ENCODE measurements around the gene CENPO.
"Not testable (repeated sequence)": the region's sequence is repeated elsewhere in the genome, so short reads cannot be mapped to it uniquely, and the experiment has no call there.

The CENPO gene

DNA sequence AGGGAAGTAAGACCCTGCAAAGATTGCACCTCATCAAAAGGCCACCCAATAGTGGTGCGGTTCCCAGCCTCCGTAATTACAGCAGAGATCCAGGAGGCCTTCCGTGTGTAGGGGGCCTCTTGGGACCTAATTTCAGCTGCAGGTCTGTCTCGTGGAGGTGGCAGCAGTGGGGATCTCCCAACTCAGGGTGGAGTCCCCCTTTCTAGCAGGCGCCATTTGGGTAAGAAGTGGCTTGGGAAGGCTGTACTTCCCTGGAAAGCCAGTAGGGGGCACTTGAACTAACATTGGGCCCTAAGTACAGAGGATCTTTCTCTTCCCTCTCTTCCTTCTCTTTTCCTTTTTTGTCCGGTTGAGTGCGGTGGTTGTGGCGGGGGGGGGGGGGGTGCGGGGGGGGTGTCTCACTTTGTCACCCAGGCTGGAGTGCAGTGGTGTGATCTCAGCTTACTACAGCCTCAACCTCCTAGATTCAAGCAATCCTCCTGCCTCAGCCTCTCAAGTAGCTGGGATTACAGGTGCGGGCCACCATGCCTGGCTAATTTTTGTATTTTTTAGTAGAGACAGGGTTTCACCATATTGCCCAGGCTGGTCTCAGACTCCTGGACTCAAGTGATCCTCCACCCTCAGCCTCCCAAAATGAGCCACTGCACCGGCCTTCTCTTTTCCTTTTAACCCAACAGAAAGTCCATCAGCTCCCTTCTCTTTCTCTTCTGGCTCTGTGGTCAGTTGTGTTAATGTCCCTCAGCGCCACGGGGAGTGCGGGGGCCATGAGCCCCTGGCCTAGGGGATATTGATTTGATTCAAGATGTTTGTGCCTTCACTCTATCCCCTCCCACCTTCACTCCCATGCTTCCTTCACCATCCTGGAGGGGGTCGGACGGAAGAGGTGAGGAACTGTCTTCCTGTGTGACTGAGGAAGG is 32.0 kb downstream of the CENPO start:
- DNase-seq: no peak

DNA sequence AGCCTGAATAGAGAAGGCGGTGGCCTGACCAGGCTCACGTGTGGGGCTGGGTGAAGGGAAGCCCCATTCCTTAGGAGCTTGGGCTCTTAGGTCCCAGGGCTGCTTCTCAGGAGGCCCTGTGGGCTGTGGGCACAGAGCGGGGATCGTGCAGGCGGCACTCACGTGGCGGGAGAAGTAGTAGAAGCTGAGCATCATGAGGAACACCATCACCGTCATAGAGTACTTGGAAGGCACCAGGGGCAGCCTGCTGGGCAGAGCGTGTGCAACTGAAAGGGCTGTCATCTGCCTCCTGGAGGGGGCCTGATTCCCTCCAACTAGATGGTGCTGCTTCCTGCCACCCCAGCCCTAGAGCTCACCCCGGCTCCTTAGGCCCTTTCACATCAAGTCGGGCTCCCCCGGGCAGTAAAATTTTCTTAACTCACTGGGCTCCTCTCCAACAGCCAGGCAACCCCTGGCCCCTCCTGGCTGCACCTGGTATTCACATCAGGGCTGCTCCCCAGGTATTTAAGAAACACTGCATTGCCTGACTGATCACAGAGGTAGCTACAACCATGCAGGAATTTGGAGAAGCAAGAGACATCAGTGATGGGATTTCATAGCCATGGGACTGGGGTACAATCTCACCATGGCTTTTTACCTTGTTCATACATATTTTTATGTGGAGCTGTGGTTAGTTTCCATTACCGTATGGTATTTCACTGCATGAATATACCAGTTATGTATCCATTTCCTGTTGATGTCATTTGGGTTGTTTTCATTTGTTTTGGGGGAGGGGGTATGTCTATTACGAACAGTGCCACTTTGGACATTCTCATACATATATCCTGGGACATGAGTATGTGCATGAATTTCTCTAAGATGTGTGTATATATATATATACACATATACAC is 32.9 kb downstream of the CENPO start:
- no peak for DNase-seq

DNA sequence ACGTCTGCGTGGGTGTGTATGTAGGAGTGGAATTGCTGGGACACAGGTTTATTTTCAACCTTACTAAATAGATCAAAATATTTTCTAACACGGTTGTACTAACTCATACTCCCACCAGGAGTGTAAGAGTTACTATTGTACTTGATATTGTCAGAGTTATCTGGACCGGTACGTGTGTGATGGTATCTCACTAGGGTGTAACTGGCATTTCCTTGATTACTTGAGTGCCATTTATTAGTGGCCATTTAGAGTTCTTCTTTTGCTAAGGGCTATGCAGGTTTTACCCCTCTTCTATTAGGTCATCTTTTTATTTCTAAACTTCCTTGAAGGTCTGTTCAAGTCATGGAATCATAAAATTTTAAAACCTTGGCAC is 33.5 kb downstream of the CENPO start:
- no peak for DNase-seq

DNA sequence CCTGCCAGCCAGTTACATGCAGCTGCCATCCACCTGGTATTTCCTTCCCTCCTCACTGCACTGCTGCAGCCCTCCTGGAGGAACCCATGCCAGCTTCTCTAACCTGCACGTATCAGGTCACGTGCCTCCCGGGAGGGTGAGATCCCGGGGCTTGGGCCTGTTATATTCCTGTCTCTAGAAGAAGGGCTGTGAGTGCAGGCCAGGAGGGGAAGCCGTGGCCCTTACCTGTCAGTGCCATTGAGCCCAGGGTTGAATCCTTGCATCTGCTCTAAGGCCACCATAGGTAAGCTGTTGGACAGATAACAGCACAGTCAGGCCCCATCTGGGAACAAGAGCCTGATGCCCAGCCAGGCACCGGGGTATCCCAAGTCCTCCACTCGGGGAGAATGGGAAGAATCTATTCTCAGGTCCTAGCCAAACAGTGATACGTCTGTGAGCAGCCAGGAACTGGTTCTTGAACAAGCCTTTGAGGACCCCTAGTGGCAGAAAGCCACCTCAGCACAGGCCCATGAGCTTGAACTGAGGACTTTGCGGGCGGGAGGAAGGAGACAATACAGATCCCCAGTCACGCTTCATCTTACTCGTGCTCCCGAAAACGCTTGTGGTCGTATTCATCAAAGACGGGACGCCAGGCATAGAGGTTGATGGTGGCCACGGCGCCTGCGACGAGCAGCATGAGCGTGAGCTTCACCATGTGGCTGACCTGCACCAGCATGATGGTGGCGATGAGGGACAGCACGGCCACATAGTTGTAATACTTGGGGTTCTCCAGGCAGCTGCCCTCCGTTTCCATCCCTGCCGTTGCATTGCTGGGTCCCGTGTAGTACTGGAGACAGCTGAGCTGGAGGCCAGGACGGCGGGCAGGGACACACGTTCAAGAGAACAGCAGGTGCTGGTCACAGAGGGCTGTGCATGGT is 34.4 kb downstream of the CENPO start:
- DNase-seq: no peak

DNA sequence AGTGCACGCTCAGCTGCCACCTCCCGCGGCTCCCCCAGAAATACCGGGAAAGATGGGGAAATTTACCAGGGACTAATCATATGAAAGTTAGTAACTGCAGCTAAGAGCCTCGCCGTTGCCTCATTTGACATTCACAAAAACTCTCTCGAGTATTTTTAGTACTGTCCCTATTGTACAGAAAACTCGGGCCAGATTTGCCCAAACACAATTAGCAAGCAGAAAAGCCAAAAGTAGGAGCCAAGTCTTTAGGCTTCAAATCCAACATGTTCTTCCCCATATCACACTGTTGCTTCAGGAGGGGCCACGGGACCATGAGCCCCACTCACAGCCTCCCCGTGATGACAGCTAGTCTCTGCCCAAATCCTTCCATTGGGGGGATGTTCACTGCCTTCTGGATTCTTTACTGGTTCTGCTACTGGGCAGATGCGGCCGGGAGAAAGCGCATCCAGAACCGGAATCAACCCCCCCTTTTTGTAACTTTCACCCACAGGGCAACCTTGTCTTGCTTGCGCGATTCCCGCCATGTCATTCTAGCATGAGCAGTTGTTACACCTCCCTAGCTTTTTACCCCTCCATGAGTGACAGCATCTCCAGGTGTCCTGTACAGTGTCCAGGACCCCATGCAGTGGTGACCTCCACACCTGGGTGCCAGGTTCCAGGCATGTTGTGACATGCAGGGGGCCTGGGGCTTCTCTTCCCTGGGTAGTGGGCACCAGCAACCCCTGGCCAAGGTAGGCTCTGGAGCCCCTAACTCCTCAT is 35.2 kb downstream of the CENPO start:
- DNase-seq: no peak

DNA sequence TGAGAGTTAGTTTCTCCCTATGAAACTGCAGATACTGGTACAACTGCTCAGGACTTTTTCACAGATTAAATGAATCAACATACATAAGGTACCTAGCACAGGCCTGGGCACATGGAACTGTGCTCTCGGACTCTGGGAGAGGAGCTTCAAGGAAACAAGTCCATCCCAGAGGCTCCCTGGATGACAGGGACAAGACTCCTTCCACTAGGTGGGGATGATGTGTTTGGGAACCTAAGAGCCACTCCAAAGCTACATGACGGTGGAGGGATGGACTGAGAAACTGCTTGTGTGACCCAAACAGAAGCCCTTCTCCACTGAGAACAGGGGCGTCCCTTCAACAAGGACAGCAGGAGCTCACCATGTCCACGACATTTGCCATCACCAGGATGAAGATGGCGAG is 37.1 kb downstream of the CENPO start:
- DNase-seq: no peak

DNA sequence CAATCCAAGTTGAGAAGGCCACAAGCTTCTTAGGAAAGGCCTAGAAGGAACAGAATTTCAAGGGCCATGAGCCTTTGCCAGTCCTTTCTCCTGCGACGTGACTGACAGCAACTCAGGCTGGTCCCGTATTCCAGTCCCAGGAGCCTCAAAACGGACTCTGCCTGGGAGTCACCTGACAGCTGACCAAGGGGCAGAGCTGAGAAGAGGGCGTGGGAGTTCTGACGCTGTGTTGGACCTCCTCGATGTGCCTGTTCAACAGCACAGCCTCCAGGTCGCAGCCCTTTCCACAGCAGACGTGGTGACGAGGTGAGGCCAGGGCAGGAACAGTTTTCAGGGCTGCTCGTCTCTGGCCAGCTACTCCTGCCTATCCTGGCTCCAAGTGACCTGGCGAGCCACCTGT is 37.6 kb downstream of the CENPO start:
- DNase-seq: no peak

DNA sequence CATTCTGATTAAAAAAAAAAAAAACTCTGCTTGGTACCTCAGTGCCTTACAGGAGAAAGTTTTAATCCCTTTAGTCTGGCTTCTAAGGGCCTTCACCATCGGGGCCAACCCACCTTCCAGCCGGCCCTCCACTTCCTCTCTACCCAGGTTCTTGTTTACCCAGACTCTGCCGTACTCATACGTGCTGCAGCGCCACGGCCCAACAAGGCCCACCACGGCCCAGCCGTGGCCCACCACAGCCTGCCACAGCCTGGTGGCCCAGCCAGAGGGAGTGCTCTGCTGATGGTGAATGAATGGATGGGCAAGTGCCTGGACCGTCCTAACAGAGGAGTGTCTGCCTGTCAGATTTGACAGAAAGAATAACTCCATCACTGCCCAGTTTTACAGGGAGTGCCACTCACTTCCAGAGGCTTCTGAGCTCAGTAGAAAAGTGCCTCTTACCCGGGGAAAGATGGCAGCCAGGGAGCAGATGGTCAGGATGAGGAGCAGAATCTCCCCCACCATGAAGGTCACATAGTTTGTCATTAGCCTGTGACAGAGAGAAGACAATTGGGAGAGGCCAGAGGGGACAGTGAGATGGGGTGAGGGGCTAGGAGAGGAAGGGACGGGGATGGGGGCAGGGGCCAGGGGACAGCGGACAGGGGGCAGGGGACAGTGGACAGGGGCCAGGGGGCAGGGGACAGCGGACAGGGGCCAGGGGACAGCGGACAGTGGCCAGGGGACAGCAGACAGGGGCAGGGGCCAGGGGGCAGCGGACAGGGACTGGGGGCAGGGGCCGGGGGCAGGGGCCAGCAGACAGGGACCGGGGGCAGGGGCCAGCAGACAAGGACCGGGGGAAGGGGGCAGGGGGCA is 38.2 kb downstream of the CENPO start:
- DNase-seq: no peak

DNA sequence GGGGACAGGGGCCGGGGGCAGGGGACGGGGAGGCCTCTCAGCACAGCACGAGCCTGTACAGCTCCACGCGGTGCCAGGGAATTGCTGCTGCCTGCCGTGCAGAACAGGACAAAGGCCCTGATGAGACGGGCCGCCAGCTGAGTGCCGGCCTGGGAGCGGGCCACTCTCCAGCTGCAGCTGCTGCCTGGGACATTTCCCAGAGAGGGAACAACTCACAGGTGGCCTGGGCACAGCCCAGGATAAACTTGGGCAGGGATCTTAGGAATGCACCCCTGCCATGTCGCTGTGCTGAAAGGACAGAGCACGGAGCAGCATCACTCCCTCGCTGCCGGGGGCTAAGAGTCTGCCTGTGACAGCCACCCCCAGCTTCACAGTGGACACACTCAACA is 38.8 kb downstream of the CENPO start:
- no peak for DNase-seq

DNA sequence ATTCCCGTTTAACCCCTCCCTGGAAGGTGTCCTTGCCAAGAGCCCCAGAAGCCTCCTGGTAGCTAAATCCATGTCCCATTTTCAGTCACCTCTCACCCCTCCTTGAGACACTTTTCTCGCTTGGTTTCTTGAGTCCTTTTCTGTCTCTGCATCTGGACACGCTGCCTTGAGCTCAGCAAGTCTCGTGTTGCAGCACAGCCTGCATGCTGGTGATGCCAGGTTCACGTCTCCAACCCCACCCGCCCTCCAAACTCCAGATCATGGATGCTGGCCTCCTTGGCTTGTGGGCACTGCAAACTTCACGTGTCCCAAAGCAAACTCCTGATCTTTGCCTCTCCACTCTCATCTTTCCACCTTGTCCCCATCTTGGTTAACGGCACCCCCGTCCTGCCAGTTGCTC is 39.3 kb downstream of the CENPO start:
- DNase-seq: no peak

DNA sequence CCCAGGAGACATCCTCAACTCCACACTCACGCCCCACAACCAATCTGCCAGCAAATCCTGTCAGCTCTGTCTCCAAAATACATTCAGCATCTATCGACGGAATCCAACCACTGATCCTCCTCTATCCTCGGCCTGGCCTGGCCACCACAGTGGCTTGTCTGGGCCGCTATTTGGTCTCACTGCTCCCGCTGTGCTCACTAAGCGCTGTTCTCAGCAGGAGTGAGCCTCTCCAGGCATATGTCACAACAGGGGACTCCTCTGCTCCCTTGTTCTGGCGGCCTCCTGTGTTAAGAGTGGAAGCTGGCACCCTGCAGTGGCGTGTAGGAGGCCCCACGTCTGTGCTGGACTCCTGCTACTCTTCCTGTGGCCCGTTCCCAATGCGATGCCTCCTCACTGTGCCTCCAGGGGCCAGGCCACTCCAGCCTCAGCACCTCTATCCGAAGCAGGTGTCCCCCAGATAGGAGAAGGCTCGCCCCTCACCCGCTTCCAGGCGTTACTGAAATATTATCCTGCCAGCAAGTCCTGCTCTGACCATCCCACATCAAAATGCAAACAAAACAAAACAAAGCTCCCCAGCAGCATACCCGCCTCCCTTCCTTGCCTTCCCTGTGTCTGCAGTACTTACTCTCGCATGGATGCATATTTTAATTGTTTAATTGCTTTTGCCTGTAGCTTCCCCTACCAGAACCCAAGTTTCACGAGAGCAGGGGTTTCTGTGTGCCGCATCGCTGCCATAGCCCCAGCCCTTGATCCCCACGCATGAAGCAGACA is 39.9 kb downstream of the CENPO start:
- no peak for DNase-seq

DNA sequence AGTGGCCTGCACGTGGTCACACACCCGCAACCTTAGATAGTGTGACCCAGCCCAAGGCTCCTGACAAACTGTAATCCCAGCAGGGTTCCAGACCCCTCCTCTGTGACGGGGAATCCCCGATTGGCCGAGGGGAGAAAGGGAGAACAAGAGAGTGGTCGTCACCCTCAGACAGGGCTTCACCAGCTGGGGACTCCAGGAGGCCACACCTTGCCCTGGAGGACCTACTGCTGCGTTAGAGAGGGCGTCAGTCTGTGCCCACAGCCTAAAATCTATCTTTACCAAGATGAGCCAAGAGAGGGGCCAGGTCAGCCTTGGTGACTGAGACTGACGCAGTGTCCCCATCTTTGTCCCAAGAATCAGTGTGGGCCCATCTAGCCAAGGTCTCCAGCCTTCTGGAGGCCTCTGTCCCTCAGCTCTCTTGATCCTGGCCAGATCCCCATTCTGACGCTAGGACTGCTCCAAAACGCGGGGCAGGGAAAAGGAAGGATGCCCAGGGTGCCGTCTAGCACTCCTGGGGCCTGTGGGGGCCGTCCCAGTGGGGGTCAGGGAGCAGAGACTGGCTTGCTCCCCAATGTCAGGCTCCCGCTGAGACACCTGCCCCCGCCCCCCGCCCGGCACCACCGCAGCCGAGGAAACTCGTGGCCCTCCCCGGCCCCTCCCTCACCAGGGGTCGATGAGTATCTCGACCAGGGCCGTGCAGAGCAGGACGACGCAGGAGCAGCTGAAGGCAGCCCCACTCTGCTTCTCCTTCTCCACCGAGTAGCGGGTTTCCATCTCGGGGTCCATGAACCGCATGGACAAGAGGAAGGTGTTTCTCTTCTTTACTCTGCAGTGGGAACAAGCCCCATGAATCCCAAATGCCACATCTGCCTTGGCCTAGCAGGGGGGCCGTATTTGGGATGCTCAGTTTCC is 40.9 kb downstream of the CENPO start:
- no peak for DNase-seq

DNA sequence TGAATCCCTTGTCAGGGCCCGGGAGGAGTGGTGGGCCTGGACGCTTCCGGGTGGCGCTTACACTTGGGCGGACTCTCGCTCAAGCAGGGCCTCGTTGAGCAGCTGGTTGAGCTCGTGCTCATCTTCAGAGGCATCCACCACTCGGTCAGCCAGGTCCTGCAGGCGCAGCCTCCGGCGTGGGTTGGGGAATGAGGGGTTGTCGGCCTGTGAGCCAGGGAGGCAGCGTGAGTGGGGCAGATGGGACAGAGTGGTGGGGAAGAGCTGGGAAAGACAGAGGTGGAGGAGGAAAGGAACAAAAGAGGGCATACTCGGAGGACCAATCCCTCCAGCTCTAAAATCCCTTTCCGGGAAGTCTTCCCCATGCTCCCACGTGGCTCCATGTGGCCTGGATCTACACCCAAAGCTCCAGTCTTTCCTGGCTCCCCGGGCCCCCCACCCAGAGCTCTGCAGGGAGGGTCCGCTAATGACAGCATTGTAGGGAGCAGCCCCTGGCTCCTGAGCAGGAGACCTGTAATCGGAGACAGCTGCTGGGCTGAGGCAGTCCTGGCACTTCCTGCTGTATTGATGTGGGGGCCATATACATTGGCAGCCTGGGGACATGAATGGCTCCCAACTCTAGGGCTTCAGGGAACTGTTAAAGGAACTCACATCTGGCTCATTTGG is 41.6 kb downstream of the CENPO start:
- no peak for DNase-seq

DNA sequence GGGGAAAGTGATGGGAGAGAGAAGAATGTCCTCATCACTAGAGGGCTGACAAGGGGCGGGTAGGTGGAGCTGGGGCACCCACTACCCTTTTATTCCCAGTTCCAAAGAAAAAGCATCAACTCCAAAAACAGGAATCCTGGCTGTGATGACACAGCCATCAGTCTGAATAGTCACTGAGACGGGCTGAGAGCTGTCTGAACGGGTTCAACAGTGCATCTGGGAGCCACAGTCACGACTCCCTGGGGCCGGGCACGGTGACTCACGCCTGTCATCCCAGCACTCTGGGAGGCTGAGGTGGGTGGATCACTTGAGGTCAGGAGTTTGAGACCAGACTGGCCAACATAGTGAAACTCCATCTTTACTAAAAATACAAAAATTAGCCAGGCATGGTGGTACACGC is 42.2 kb downstream of the CENPO start:
- DNase-seq: not testable (repeated sequence)

DNA sequence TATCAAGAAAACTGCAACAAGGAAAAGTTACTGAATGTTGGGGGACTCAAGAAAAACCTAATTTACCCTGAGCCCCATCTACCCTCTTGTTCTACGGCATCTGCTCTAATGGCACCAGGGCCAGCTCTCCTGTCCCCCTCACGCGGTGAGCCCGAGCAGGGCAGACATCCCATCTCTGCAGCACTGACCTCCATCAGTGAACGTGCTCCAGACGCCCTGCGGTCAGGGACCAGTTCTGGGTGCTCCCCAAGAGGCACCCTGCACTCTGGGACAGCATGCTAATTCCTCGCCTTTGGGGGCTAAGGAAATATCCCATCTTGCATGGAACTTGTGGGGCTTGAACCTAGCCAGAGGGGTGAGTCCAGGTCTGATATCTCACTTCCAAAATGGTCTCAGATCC is 43.0 kb downstream of the CENPO start:
- DNase-seq: no peak

DNA sequence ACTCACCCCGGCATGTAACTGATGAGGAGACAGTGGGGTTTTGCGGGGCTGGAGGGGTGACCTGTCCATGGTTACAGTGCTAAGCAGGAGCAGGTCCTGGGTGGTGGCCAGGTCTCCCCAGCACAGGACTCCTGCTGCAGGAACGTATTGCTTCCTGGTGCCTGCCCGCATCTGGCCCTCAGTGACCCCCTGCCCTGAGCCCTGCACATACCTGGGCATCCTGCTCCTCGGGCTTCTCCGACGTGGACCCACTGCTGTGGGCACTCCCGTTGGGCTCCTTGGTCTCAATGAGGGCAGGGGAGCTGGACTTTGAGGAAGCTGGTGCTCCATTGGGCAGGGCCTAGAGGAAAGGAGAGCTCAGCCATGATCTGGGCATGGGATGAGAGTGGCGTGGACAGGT is 43.5 kb downstream of the CENPO start:
- no peak for DNase-seq

DNA sequence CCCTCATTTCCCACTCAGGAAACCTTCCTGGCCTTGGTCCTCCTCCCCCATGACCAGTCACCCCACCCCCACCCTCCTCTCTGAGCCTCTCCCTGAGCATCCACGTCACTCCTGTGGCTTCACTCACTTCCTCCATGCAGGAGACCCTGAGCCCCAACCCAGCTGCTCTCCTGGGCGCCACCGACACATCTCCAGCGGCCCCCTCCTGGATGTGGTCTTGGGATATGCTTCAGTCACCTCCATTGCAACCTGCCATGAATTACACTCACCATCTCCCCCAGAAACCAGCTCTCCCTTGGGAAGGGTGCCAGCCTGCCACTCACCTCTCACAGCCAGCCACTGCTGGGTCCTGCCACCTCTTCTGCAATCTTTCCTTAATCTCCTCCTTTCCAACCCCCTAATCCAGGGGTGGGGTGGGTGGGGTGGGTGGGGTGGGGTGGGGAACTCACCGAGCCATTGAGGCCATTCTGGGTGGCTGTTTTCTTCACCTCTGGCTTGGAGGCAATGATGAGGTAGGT is 44.8 kb downstream of the CENPO start:
- no peak for DNase-seq

DNA sequence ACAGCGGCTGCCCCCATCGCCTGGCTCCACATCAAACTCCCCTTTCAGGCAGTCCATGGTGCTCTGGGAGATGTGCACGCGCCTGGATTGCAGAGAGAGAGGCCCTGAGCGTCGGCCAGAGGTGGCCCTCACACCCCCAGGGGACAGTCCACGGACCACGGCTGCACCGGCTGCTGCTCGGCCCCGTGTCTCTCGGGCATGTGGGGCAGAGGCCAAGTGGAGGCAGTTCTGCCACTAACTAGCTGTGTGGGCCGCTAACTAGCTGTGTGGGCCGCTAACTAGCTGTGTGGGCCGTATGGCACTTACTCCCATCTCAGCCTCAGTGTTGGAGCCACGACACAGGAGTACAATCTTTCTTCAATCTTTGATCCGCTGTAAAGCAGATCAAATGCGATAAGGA is 45.3 kb downstream of the CENPO start:
- DNase-seq: no peak

DNA sequence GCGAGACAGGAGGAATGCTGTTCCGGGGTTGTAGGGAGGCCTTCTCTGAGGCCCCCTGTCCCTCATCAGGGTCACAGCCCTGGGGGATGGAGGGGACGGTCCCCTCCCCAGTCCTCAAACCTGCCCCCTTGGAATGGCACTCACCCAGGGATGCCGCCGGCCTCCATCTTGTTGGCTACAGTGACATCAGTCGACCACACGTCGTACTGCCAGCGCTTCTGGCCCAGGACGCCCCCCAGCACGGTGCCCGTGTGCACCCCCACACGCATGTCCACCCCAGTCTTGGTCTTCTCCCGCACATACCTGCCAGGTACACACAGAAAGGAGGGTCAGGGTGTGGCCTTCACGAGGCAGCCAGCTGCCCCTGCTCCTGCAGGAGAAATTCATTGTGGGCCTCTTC is 46.5 kb downstream of the CENPO start:
- no peak for DNase-seq

Measured in KG1 (cell line).